Body of pancreas (tissue), 4 donors: ENCODE measurements around the gene TRAK2. TPM values are rescaled to one million over a fixed set of nuclear protein-coding genes. Genes with fewer than 3 reads are reported as not detected.

Experiments used
- ATAC-seq: fragments of 150-250 bp; one replicate; pipeline ENCODE4 v1.9.1; 2016
- DNase-seq, 4 donors: peaks; one replicate each; pipeline ENCODE4 v3.0.0-alpha.2; 2019
- H3K27ac ChIP-seq, 4 donors: fragments of 200-600 bp; sonication (generic); 1 replicate in 3 of 4; 2 replicates in 1 of 4; pipeline versions ENCODE4 v1.5.1 to v1.6.1; 2016 to 2019; ENCODE audit warnings: mild to moderate bottlenecking in 1 of 4, mixed read lengths in 1 of 4, moderate library complexity in 1 of 4
- H3K27me3 ChIP-seq, 2 donors: fragments of 200-600 bp; sonication (generic); one replicate each; pipeline ENCODE4 v1.6.0; 2016; ENCODE audit warnings: mild to moderate bottlenecking in 1 of 2
- H3K36me3 ChIP-seq, 2 donors: fragments of 200-600 bp; sonication (generic); replicated peaks in 1 of 2; 2 replicates each; pipeline ENCODE4 v1.5.1; 2016; ENCODE audit warnings: low read depth in 2 of 2; ENCODE audit not compliant: insufficient read depth in 1 of 2
- H3K4me1 ChIP-seq: fragments of 200-600 bp; sonication (generic); one replicate; pipeline ENCODE4 v1.6.0; 2016
- H3K4me3 ChIP-seq, 2 donors: fragments of 200-600 bp; sonication (generic); 1 replicate in 1 of 2; 2 replicates in 1 of 2; pipeline ENCODE4 v1.5.1; 2016 to 2019
- H3K9me3 ChIP-seq, 3 donors: fragments of 200-600 bp; sonication (generic); 1 replicate in 2 of 3; 2 replicates in 1 of 3; pipeline ENCODE4 v1.5.1; 2016
- CTCF ChIP-seq, 7 experiments: fragments of 450-650 bp in 4 of 7; fragments of 200-600 bp in 3 of 7; sonication (generic) in 3 of 7; IDR thresholded peaks; one replicate each; pipeline ENCODE4 v1.5.1; 2016 to 2019; ENCODE audit warnings: antibody characterized with exemption in 7 of 7
- POLR2A ChIP-seq, 3 donors: fragments of 450-650 bp; IDR thresholded peaks; one replicate each; pipeline ENCODE4 v1.6.1; 2016; ENCODE audit warnings: antibody characterized with exemption in 3 of 3, mild to moderate bottlenecking in 2 of 3
- WGBS, 2 donors: methylation state at CpG; one replicate each; pipeline ENCODE4 v1.1.5; 2017; 5-methylcytosine and 5-hydroxymethylcytosine counted together
- intact Hi-C: fragments of 100-400 bp; cut with DNase I; formaldehyde crosslinking; loops from one replicate; pipeline ENCODE4 v1.15.1; 2023
- total RNA-seq, 2 donors: library from RNA; depleted of rRNA; stranded (reverse); fragments of >200 nt; gene quantifications; one replicate each; pipeline ENCODE4 v1.1.0, GENCODE V29; 2016

The TRAK2 gene
- total RNA-seq, 2 donors from 2014 or later = 13.8 to 24.9 TPM

- Histone ChIP-seq H3K27ac (peak overlapping the region; percentile 87 to 91 (median 90)), H3K4me1 (peaks cover 44% of the 10 kb centered on the region), H3K4me3 (peak overlapping the region; percentile 84 to 92), H3K9me3 (no peaks in the 10 kb centered on the region), H3K36me3 (no peaks in the 10 kb centered on the region), H3K27me3 (no peaks in the 10 kb centered on the region)
- intact Hi-C loops = loop anchor here (10.0 kb wide), 1 partner anchor 57 kb away; no protein-coding TSS in a partner anchor
- no peak for DNase-seq
- TF ChIP-seq CTCF (IDR thresholded peaks at IDR 0.05) = peak in 1 of 7 experiments; percentile 2
- TF ChIP-seq POLR2A (IDR thresholded peaks at IDR 0.05) = no peak
- ATAC-seq = peak; percentile 41
- WGBS, 2 donors = 4 to 16% methylated on average over 23 to 49 of the region's 49 CpGs
These were observed 1.0 kb upstream of the TRAK2 start for GRCh38 chr2:201452058-201452921.

- Histone ChIP-seq H3K27me3 (no peaks in the 10 kb centered on the region), H3K4me1 (peaks cover 58% of the 10 kb centered on the region), H3K36me3 (no peaks in the 10 kb centered on the region), H3K9me3 (no peaks in the 10 kb centered on the region), H3K4me3 (peak overlapping the region; percentile 84 to 92), H3K27ac (peak overlapping the region; percentile 87 to 91 (median 90))
- 0 to 1% methylated on average over 3 to 20 of the region's 20 CpGs for WGBS, 2 donors
- TF ChIP-seq CTCF (IDR thresholded peaks at IDR 0.05) = no peak
- TF ChIP-seq POLR2A (IDR thresholded peaks at IDR 0.05) = no peak
- intact Hi-C loops = loop anchor here (10.0 kb wide), 1 partner anchor 56 kb away; no protein-coding TSS in a partner anchor
- ATAC-seq (peak; percentile 9), DNase-seq (no peak)
These were observed 335 bp downstream of the TRAK2 start for GRCh38 chr2:201450954-201451291.

GRCh38 chr2:201448701-201449100 is 2.6 kb downstream of the TRAK2 start:
- TF ChIP-seq CTCF (IDR thresholded peaks at IDR 0.05) (no peak), POLR2A (IDR thresholded peaks at IDR 0.05) (no peak)
- Histone ChIP-seq H3K4me3 (no peak overlapping the region), H3K27me3 (no peaks in the 10 kb centered on the region), H3K27ac (no peak overlapping the region), H3K36me3 (no peaks in the 10 kb centered on the region), H3K4me1 (peaks cover 70% of the 10 kb centered on the region), H3K9me3 (no peaks in the 10 kb centered on the region)
- intact Hi-C loops = no loop called here
- 83 to 88% methylated on average over 4 of the region's 4 CpGs for WGBS, 2 donors
- no peak for ATAC-seq
- no peak for DNase-seq

GRCh38 chr2:201448061-201448460 is 3.2 kb downstream of the TRAK2 start:
- intact Hi-C loops = no loop called here
- ATAC-seq = no peak

More at GRCh38 chr2:201448061-201448460, 3.2 kb downstream of the TRAK2 start:
- DNase-seq = no peak
- no peak overlapping the region for H3K4me3 ChIP-seq
- H3K9me3 ChIP-seq = no peaks in the 10 kb centered on the region
- 75 to 95% methylated on average over 1 of the region's 1 CpG for WGBS, 2 donors
- H3K27me3 ChIP-seq = no peaks in the 10 kb centered on the region
- no peak for TF ChIP-seq POLR2A (IDR thresholded peaks at IDR 0.05)
- no peak for TF ChIP-seq CTCF (IDR thresholded peaks at IDR 0.05)
- no peak overlapping the region for H3K27ac ChIP-seq
- peaks cover 63% of the 10 kb centered on the region for H3K4me1 ChIP-seq
- no peaks in the 10 kb centered on the region for H3K36me3 ChIP-seq
